Activated effector memory CD4-positive, alpha-beta T cell treated with Interleukin-2 at 50 U/mL for 16 hours (primary cell): Measurements from ENCODE around the gene SLC9A3.
"Not testable (repeated sequence)": the region's sequence is repeated elsewhere in the genome, so short reads cannot be mapped to it uniquely, and the experiment has no call there.

Experiments
- DNase-seq: peaks from one replicate; pipeline ENCODE4 v3.0.0-alpha.2; 2020

Gene SLC9A3

DNA sequence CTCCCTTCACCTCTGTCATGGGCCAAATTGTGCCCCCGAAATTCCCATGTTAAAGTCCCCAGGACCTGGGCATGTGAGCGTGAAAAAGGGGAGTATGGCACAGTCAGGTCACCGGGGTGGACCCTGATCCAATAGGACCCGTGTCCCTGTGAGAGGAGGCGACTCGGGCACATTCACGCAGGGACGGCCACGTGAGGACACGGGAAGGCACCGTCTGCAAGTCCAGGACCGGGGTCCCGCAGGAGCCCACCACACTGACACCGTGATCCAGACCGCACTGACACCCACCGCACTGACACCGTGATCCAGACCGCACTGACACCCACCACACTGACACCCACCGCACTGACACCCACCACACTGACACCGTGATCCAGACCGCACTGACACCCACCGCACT lies 37.7 kb downstream of the SLC9A3 start:
- not testable (repeated sequence) for DNase-seq

DNA sequence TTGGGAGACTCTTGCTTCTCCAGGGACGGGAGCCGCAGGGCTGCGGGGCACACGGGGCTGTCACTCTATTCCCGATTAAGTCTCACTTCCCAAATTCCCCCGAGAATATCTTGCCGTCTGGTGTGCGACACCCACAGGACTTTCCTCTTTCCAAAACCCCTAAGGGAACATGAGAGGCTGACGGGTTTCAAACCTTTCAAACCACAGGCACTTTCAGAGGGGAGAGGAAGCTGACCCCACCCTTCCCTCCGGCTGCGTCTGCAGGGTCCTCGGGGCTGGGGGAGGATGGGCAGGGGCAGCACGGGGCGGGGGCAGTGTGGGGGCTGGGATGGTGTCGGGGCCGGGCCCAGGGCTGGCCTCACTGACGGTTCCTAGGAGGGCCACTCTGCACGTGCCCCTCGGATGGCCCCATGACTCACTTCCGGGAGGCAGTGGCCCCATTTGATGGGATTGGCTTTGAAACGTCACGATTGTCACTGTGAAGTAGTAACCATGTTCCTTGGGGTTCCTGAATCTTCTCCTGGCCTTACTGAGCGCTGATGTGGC lies 38.2 kb downstream of the SLC9A3 start:
- DNase-seq = no peak

DNA sequence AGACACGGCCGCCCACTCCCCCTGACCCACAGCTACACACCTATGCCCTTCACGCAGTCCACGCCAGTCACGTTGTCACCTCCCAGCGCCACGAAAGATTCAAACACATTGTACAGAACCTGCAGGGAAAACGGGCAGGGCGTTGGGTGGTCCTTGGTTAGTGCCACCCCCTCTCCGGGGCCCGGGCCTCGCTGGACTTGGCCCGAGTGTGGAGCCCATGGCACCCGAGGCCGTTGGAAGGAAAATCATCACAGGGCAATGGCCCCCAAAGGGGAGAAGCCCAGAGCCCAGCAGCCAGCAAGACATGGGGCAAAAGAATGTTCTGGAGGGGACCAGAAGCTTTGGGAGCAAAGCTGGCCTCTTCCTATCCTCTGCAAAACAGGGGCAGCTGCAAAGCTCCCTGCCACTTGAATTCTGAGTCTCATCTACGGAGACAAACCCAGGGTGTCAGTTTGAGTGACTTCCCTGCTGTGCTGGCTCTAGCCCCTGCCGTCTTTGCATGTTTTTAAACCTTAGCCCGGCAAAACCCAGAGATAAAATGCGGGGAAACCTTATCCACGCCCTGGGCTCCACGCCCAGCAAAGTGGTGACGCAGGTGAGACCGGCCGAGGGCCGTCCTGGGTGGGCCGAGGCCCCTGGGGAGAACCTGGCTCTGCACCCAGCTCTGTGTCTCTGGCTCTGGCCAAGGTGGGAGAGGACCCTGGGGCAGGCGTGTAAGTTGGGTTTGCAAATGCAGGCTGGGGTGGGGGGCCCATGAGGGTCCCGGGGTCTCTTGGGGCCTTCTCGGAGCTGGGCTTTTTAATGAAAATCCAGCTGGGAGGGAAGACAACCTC lies 38.9 kb downstream of the SLC9A3 start:
- no peak for DNase-seq

DNA sequence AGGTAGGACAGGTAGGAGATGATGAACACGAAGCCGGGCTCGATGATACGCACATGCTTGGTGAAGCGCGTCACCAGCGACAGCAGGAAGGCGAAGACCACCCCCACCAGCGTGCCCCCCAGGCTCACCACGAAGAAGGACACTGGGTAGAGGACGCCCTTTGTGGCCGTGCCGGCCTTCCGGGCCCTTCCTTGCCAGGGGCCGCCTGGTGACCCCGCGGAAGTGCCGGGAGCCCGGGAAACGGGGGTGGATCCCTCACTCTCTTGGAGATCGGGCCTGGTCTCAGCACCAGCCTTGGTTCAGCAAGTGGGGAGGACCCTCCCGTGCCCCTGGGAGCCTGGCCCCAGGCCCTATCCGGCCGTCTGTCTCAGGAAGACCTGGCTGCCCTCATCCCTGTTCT lies 39.7 kb downstream of the SLC9A3 start:
- no peak for DNase-seq

DNA sequence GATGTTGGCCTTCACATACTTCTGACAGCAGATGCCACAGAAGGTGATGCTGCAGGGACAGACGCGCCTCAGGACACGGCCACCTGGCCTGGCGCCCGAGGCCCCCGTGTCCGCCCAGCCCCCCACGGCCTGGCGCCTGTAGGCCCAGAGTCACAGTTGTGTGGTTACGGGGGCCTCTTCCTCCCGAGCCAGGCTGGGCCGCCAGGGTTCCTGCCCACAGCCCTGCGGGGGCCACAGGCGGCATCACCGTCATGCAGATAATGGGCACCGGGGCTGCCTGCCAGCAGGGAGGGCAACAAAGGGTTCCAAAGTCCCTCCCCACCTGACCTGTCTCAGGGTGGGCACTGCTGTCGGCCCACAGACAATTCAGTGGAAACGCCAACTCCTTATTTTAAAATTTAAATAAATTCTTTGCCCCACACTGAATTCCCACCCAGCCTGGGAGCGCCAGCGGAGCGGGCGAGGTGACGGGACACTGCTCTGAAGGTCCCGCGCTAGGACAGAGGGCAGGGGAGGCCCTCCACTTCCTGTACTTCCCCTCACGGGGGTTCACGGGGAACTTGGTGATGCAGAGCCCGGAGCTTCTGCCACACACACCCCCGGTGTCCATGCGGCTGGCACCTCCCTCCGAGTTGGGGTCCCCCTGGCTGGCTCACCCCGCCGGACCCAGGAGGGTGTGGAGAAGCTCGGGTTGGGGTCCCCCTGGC lies 40.7 kb downstream of the SLC9A3 start:
- no peak for DNase-seq

DNA sequence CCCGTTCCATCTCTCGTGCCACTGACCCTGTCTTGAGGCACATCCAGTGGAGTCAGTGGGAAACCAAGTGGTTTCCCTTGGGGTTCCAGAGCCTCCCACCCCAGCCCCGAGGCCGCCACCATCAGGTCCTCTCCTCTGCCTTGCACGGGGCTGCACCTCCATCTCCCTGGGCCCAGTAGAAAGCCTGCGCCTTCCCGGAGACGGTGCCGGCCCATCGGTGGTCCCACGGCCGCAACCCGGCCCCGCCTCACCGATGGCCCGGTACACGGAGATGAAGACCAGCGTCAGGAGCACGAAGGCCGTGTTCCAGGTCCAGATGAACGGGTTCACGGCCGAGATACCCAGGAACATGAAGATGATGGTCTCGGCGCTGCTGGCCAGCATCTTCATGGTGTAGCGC lies 41.2 kb downstream of the SLC9A3 start:
- DNase-seq = no peak

DNA sequence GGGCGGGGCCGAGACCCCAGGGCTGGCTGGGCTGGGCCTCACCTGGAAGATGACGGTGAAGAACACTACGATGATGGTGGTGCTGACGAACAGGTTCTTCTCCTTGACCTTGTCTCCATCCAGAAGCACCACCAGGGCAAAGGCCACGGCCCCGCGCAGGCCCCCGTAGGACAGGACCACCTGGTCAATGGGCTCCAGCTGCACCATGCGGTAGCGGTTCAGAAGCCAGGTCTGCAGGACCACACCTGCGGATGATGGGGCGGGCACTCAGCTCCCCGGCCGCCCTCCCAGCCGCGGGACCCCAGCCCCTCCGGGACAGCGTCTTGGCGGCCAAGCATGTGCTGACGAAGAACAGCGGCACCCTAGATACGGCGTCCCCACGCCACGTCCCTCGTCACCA lies 41.7 kb downstream of the SLC9A3 start:
- no peak for DNase-seq

DNA sequence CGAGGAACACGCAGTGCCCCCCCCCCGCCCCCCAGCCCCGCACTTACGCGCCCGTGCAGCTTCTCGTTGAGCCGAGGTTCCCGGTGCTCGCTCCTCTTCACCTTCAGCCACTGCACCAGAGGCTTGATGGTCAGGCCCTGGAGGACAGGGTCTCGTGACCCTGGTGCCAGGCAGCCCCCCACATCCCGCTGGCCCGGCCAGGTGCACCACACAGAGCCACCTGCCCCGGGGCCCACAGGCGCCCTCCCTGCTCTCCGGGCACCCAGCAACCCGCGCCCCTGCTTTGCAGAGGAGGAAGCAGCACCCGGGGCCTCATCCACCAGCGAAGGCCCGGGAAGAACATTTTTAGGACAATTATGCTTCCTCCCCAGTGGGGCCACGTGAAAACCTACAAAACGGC lies 42.2 kb downstream of the SLC9A3 start:
- DNase-seq = no peak

DNA sequence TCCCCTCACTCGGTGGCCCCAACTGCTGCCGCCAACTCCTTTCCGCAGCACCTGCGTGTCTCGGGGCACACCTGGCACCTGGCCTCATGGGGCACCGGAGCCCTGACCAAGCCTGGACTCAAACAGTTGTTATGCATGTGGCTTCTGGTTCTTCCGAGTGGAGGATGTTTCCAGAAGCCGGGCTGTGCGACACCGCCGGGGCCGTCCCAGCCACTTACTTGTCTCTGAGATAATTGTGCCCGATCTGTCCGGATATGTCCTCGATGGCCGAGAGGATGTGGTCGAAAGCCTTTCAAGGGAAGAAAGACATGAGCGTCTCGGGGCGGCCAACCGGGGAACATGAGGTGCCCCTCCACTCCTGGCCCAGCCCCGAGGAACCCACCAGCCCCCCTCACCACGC lies 42.9 kb downstream of the SLC9A3 start:
- DNase-seq = no peak

DNA sequence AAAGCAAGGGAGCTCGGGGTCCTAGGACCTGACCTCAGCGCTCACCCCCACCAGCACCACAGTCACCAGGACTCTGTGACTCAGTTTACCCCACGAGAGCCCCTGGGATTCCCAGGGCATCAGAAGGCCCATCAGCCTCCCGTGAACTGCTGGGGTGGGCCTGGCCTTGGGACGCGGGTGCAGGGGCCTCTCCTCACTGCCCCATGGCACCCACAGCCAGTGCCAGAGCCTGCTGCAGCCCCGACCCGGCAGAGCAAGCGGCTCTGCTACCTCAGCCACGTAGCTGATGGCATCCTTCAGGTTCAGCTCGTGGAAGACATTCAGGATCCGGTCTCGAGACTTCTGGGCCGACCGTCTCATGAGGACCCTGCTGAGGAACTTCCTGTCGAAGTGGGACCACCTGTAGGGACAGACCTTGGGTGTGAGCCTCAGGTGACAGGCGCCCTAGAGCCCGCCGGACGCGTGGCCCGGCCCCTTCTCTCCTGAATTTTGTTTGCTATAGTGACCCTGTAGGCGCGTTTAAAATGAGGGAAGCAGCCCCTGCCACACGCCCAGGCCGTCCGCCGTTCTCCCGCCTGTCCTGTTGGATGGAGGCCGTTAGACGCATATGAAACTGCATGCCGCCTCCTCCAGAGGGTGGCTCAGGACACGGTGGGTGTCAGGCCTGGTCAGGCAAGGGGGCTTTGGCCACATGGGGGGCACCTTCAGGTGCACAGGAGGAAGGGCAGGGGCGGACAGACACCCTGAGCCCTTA lies 44.5 kb downstream of the SLC9A3 start:
- DNase-seq = no peak

DNA sequence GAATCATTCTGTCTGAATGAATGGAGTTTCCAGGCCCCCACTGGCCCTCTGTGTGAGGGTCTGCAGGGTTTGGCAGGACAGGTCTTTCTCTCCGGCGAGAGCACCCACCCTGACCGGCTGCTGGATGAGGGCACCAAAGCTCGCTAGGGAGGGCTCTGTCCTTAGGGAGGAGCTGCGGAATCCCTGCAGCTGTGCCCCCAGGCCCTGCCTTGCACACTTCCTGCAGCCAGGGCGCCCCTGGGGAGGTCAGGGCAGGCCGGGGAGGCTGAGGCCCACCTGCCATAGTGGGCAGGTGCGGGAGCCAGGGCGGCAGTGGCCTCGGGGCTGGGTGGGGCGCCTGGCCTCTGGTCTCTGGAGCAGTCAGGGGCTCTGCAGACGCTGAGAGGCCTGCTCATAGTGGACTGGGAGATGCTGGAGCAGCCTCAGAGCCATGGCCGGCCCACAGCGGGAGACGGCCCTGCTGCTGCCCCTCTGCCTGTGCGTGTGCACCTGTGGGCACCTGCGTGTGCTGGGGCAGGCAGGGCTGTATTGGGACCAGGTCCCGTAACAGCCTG lies 45.2 kb downstream of the SLC9A3 start:
- DNase-seq = no peak

DNA sequence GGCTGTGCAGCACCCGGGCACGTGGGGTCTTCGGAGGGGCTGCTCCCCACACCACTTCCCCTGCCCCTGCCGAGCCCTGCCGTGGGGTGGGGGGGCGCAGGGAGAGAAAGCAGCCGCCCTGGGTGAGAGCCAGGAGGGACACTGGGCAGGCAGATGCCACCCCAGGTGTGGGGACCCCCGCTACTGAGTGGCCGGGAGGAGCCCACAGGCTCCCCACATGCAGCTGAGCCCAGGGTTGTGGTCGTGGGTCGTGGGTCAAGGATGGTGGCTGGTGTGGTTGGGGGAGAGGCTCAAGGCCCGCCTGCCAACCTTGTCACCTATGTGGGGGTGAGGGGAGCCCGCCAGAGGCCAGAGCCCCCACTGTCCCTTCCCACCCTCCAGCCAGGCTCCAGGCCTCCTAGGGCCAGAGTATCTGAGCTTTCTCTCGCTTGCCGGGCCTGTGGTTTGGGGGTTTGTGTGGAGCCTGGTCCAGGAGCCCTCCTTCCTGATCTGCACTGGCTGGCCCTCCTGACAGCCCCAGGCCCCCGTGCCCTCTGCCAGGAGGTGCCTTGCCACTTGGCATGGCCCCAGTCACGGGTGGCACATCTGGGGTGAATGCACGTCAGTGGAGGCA lies 45.8 kb downstream of the SLC9A3 start:
- DNase-seq = no peak

DNA sequence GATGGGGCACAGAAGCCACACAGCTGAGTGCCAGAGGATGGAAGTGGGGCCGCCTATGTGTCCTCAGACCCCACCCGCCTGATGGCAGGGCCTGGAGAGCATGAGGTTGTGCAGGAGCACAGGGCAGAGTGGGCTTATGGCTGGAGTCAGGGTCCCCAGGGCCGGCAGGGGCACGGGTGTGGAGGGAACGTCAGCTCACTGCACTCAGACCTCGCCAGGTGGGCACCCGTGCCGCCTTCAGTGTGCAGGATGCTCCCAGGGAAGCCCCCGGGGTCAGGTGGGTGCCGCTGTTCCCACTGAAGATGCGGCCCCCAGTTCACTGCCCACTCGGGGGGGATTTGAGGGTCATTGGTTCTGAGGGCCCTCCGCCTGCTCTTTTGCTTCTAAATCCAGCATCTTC lies 46.4 kb downstream of the SLC9A3 start:
- no peak for DNase-seq

DNA sequence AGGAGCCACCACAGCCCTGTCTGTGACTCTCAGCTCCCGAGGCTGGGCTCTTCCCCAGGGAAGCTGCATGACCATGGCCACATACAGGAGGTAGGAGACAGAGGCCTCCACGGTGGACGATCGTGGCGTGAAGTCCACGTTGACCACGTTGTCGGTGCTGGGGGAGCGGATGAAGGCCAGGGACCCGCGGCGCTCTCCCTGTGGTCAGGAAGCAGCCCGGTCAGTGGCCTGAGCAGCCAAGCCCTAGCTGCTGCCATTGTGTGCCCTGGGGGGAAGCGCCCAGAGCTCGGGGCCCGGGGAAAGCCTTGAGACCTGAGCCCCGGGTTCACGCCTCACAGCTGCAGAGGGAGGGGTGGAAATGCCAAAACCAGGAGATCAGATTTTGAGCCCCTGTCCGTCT lies 47.0 kb downstream of the SLC9A3 start:
- no peak for DNase-seq

DNA sequence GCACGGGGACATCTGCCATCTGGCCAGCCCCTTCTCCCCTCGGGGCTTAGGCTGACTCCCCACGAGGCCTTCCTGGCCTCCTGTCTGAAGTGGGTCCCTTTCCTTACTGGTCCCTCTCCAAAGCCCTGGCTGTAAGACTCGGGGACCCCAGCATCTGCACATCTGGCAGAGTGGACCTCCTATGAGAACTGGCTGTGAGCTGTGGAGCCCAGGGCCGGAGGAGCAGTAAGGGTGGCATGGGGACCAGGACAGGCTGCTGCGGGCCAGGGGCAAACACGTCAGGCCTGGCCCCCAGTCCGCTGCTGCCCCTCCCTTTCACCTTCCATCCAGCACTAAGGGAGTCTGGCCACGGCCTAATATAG lies 47.5 kb downstream of the SLC9A3 start:
- no peak for DNase-seq

DNA sequence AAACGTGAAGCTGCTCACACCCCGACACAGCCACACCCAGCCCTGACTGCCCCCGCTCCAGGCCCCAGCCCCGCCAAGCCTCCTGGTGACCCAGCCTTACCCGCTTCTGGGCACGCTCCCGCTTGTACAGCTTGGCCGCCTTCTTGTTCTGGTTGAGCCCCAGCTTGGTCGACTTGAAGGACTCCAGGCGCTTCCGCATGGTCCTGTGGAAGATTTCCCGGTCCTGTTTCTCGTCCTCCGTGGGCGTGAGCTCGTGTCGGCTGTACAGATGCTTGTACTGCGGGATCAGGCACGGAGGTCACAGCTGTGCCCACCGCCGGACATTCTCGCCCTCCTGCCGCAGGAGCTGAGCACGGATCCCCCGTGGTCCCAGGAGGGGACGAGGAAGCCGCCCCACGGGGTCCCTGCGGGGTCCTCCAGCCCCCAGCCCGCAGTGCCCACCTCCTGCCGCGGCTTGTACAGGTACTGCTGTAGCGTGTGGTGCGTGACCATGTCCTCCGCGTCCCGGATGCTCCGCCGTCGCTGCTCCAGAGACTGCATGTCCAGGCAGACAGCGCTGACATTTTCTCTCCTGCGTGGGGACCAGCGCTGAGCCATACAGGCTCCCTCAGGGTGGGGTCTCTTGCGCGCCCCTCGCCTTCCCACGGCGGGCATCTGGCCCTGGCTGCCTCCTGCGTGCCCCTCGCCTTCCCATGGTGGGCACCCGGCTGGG lies 48.0 kb downstream of the SLC9A3 start:
- no peak for DNase-seq

DNA sequence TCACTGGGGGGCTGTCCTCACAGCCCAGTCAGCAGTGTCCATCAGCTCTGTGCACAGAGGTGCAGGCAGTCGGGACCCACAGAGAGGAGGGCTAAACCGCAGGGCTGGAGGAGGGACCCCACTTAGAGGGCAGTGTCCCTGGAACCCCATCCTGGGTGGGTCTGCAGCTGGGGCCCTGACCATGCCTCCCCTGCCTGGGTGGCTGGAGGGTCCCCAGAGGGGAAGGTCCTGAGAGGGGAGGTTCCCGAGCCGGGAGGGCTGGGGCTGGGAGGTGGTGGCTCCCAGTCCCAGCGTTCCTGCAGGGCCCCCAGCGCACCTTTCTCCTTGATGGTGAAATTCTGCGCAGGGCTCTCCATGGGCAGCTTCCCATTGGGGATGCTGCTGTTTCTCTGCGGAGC lies 48.5 kb downstream of the SLC9A3 start:
- DNase-seq = no peak

DNA sequence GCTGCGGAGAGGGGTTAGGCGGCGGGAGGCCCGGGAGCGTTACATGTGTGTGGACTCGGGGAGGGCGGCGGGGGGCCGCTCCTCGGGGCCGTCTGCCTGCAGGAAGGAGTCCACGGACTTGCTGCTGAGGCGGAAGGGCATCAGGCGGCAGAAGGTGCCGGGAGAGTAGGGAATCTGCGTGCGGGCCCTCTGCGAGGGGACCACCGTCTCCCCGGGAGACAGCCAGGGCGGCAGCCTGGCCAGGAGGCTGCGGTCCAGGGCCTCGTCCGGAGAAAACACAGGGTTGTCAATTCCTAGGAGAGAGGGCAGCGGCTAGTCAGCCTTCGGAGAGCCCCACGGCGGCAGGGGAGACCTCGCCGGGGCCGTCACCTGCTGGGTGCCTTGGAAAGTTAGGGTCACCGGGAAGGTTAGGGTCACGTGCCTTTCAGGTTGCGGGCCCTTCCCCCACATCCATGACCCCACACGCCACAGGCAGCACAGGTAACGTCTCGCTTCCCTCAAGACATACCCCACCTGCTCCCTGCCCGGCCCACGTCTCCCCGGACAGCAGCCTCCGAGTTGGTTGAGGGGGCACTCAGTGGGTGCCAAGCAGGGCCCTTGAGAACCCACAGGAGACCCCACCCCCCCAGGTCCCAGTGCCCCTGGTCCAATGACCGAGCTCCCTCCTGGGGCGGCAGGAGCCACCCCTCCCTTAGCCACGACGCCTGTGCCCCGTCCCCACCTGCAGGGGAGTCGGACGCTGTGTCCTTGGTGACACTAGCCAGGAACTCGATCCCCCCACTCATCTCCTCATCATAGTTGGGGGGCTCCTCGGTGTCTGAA lies 49.2 kb downstream of the SLC9A3 start:
- no peak for DNase-seq

DNA sequence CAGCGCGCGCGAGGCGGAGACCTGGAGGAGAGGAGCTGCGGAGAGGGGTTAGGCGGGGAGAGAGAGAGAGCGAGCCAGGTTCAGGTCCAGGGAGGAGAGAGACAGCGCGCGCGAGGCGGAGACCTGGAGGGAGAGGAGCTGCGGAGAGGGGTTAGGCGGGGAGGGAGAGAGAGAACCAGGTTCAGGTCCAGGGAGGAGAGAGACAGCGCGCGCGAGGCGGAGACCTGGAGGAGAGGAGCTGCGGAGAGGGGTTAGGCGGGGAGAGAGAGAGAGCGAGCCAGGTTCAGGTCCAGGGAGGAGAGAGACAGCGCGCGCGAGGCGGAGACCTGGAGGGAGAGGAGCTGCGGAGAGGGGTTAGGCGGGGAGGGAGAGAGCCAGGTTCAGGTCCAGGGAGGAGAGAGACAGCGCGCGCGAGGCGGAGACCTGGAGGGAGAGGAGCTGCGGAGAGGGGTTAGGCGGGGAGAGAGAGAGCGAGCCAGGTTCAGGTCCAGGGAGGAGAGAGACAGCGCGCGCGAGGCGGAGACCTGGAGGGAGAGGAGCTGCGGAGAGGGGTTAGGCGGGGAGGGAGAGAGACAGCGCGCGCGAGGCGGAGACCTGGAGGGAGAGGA lies 49.9 kb downstream of the SLC9A3 start:
- not testable (repeated sequence) for DNase-seq

DNA sequence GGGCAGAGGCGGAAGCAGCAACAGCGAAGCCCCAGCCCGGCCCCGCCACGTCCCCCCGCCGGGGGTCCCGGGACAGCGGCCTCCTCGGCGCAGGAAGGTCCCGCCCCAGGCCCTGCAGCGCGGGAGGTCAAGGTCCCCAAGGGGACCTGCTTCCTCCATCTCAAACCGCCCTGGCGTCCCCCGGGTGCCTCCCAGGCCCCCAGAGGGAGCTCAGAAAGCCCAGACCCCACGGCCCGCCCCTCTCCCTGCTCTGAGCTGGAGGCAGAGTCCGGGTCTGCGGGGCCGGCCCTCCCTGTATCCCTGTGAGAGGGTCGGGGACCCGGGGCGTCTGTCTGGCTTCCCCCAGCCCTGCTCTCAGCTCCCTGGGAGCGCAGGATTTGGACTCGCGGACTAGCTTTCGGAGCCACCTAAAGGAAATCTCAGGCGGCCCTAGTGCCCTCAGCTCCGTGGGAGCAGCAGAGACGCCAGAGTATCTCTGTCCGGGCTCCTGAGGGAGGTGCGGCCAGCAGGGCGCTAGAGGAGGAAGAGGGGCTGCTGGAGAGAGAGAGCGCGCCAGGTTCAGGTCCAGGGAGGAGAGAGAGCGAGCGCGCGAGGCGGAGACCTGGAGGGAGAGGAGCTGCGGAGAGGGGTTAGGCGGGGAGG lies 50.6 kb downstream of the SLC9A3 start:
- peak; percentile 22 for DNase-seq
